GM23338 (cell line): Measurements from ENCODE around the gene RASGRF2. TPM values are rescaled to one million over a fixed set of nuclear protein-coding genes. Genes with fewer than 3 reads are reported as not detected.

Source experiments
- ATAC-seq: fragments of 200-7000 bp; cut with Tn5 transposase; 3 replicates; pipeline ENCODE4 v1.9.1; 2020
- DNase-seq: peaks from one replicate; pipeline ENCODE4 v3.0.0-alpha.2; 2015; ENCODE audit warnings: low spot score
- H2AFZ ChIP-seq: fragments of 200-600 bp; sonication (generic); 2 replicates; pipeline ENCODE4 v1.8.0; 2016; ENCODE audit warnings: antibody characterized with exemption, mild to moderate bottlenecking, moderate library complexity
- H3F3A ChIP-seq: fragments of 200-600 bp; sonication (generic); replicated peaks from 2 replicates; pipeline ENCODE4 v1.8.0; 2017; ENCODE audit warnings: antibody characterized with exemption, mixed run types, low read depth
- H3K27ac ChIP-seq: fragments of 200-600 bp; sonication (generic); 2 replicates; pipeline ENCODE4 v1.6.1; 2016; ENCODE audit warnings: low read depth
- H3K27me3 ChIP-seq: fragments of 200-600 bp; sonication (generic); 2 replicates; pipeline ENCODE4 v1.8.0; 2016; ENCODE audit warnings: mild to moderate bottlenecking, mixed run types, moderate library complexity; ENCODE audit not compliant: insufficient read depth
- H3K36me3 ChIP-seq: fragments of 200-600 bp; sonication (generic); 2 replicates; pipeline ENCODE4 v1.8.0; 2016; ENCODE audit warnings: mild to moderate bottlenecking; ENCODE audit not compliant: insufficient read depth
- H3K4me1 ChIP-seq: fragments of 200-600 bp; sonication (generic); 2 replicates; pipeline ENCODE4 v1.8.0; 2016; ENCODE audit warnings: mild to moderate bottlenecking, moderate library complexity; ENCODE audit not compliant: insufficient read depth
- H3K4me2 ChIP-seq: fragments of 200-600 bp; sonication (generic); 2 replicates; pipeline ENCODE4 v1.7.1; 2017; ENCODE audit warnings: mixed run types
- H3K4me3 ChIP-seq: fragments of 200-600 bp; sonication (generic); 2 replicates; pipeline ENCODE4 v1.6.1; 2016; ENCODE audit warnings: mixed run types
- H3K79me2 ChIP-seq: fragments of 200-600 bp; sonication (generic); replicated peaks from 2 replicates; pipeline ENCODE4 v1.8.0; 2017; ENCODE audit warnings: mild to moderate bottlenecking; ENCODE audit not compliant: insufficient read depth
- H3K9me2 ChIP-seq: fragments of 200-600 bp; sonication (generic); 2 replicates; pipeline ENCODE4 v1.8.0; 2017; ENCODE audit not compliant: insufficient read depth
- H4K20me1 ChIP-seq: fragments of 200-600 bp; sonication (generic); replicated peaks from 2 replicates; pipeline ENCODE4 v1.8.0; 2017; ENCODE audit warnings: mild to moderate bottlenecking; ENCODE audit not compliant: insufficient read depth
- H3K27ac Mint-ChIP-seq: 2 replicates; pipeline ENCODE4 v1.8.0; 2020; ENCODE audit warnings: inconsistent platforms, mild to moderate bottlenecking, moderate library complexity, mixed read lengths
- H3K27me3 Mint-ChIP-seq: 3 replicates; pipeline ENCODE4 v1.8.0; 2022; ENCODE audit warnings: low read depth, mild to moderate bottlenecking, moderate library complexity, mixed read lengths, inconsistent platforms; ENCODE audit not compliant: insufficient read depth, poor library complexity
- H3K36me3 Mint-ChIP-seq: 3 replicates; pipeline ENCODE4 v1.8.0; 2021; ENCODE audit warnings: low read depth, mild to moderate bottlenecking, inconsistent platforms, moderate library complexity, mixed read lengths
- H3K4me1 Mint-ChIP-seq: 3 replicates; pipeline ENCODE4 v1.8.0; 2020; ENCODE audit warnings: mild to moderate bottlenecking, inconsistent platforms, mixed read lengths
- H3K4me3 Mint-ChIP-seq: 3 replicates; pipeline ENCODE4 v1.8.0; 2021; ENCODE audit warnings: moderate library complexity, mild to moderate bottlenecking, inconsistent platforms, mixed read lengths
- H3K9me3 Mint-ChIP-seq: 3 replicates; pipeline ENCODE4 v1.8.0; 2020; ENCODE audit warnings: moderate library complexity, mild to moderate bottlenecking, inconsistent platforms, mixed read lengths
- CREB1 ChIP-seq: fragments of 250-450 bp; sonication (Bioruptor Pico); IDR thresholded peaks from 2 replicates; pipeline ENCODE4 v1.5.0; 2020; ENCODE audit warnings: low read depth, mild to moderate bottlenecking, moderate library complexity
- EZH2 ChIP-seq: fragments of 200-600 bp; sonication (generic); IDR thresholded peaks from one replicate; pipeline ENCODE4 v1.8.0; 2017; ENCODE audit warnings: antibody characterized with exemption, mild to moderate bottlenecking, low read depth; ENCODE audit not compliant: unreplicated experiment
- EZH2phosphoT487 ChIP-seq: fragments of 200-600 bp; sonication (generic); IDR thresholded peaks from one replicate; pipeline ENCODE4 v1.8.1; 2018; ENCODE audit warnings: antibody characterized with exemption; ENCODE audit not compliant: unreplicated experiment
- JUNB ChIP-seq: IDR thresholded peaks from one replicate; pipeline ENCODE4 v1.6.1; 2016; ENCODE audit warnings: antibody characterized with exemption; ENCODE audit not compliant: unreplicated experiment
- NANOG ChIP-seq: IDR thresholded peaks from 2 replicates; pipeline ENCODE4 v1.6.1; 2016; ENCODE audit warnings: antibody characterized with exemption, borderline replicate concordance
- POLR2AphosphoS5 ChIP-seq: IDR thresholded peaks from 2 replicates; pipeline ENCODE4 v1.6.1; 2016; ENCODE audit warnings: antibody characterized with exemption, low read depth
- STAT1 ChIP-seq: IDR thresholded peaks from one replicate; pipeline ENCODE4 v1.6.1; 2016; ENCODE audit warnings: antibody characterized with exemption; ENCODE audit not compliant: unreplicated experiment
- ZNF114 ChIP-seq: fragments of 250-450 bp; sonication (Bioruptor Pico); IDR thresholded peaks from 2 replicates; pipeline ENCODE4 v1.5.0; 2020; ENCODE audit warnings: mild to moderate bottlenecking, moderate library complexity
- ZNF331 ChIP-seq: fragments of 250-450 bp; sonication (Bioruptor Pico); IDR thresholded peaks from 2 replicates; pipeline ENCODE4 v1.5.0; 2020; ENCODE audit warnings: low read depth, mild to moderate bottlenecking, moderate library complexity
- polyA plus RNA-seq: library from polyadenylated mRNA; unstranded; fragments of >200 nt; fragmentation: Nextera tagmentation; extraction: Ambion mirVana; gene quantifications from 2 replicates; pipeline ENCODE4 v1.2.1, GENCODE V29; 2016
- total RNA-seq: library from RNA; depleted of rRNA; stranded (reverse); fragments of >200 nt; shearing (Covaris generic); gene quantifications from 2 replicates; pipeline ENCODE4 v1.2.3, GENCODE V29; 2014
- TF ChIP-seq, protein P1 (sequence below): IDR thresholded peaks from 2 replicates; pipeline ENCODE4 v1.6.1; 2016; ENCODE audit warnings: antibody characterized with exemption
- TF ChIP-seq, protein P2 (sequence below): IDR thresholded peaks from one replicate; pipeline ENCODE4 v1.6.1; 2018; ENCODE audit warnings: antibody characterized with exemption; ENCODE audit not compliant: unreplicated experiment
- TF ChIP-seq, protein P3 (sequence below): fragments of 250-450 bp; sonication (Bioruptor Pico); IDR thresholded peaks from 2 replicates; pipeline ENCODE4 v1.5.0; 2020; ENCODE audit warnings: mild to moderate bottlenecking, moderate library complexity
- TF ChIP-seq, protein P4 (sequence below), 2 experiments: fragments of 200-600 bp in 1 of 2; sonication (generic) in 1 of 2; conservative IDR thresholded peaks; 2 replicates each; pipeline versions ENCODE4 v1.5.1 to v1.6.1; 2016 to 2017; ENCODE audit warnings: antibody characterized with exemption in 2 of 2, low read depth in 2 of 2, mild to moderate bottlenecking in 2 of 2, moderate library complexity in 1 of 2

RASGRF2 gene
- total and polyA plus RNA-seq, 2 experiments from 2014 or later: 5.0 to 19.2 TPM

DNA sequence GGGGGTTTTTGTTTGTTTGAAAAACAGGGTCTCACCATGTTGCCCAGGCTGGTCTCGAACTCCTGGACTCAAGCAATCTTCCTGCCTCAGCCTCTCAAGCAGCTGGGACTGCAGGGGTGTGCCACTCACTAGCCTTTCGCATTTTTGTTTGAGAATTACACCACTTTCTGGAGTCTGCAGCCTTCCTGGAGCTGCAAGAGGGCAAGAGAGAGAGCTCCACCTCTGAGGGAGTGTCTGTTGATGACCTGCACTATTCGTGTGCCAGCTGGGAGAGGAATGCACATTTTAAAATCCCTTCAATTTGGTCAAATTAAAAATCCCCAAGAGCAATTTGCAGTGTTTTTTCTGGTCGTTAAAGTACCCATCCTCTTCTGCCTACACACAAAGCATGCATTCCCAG, 267.9 kb downstream of the RASGRF2 start:
- H3F3A ChIP-seq: no peaks in the 10 kb centered on the region
- H3K4me1 ChIP-seq: peaks cover 15% of the 10 kb centered on the region; the same call in 1 of the 2 replicates
- H3K9me2 ChIP-seq: no peaks in the 10 kb centered on the region
- H4K20me1 ChIP-seq: no peaks in the 10 kb centered on the region
- no peaks in the 10 kb centered on the region for H3K79me2 ChIP-seq
- H2AFZ ChIP-seq: no peak overlapping the region
- H3K27ac ChIP-seq: no peak overlapping the region
- TF ChIP-seq, protein P1, sequence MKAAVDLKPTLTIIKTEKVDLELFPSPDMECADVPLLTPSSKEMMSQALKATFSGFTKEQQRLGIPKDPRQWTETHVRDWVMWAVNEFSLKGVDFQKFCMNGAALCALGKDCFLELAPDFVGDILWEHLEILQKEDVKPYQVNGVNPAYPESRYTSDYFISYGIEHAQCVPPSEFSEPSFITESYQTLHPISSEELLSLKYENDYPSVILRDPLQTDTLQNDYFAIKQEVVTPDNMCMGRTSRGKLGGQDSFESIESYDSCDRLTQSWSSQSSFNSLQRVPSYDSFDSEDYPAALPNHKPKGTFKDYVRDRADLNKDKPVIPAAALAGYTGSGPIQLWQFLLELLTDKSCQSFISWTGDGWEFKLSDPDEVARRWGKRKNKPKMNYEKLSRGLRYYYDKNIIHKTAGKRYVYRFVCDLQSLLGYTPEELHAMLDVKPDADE: no peak
- no peak for TF ChIP-seq EZH2phosphoT487
- TF ChIP-seq, protein P2, sequence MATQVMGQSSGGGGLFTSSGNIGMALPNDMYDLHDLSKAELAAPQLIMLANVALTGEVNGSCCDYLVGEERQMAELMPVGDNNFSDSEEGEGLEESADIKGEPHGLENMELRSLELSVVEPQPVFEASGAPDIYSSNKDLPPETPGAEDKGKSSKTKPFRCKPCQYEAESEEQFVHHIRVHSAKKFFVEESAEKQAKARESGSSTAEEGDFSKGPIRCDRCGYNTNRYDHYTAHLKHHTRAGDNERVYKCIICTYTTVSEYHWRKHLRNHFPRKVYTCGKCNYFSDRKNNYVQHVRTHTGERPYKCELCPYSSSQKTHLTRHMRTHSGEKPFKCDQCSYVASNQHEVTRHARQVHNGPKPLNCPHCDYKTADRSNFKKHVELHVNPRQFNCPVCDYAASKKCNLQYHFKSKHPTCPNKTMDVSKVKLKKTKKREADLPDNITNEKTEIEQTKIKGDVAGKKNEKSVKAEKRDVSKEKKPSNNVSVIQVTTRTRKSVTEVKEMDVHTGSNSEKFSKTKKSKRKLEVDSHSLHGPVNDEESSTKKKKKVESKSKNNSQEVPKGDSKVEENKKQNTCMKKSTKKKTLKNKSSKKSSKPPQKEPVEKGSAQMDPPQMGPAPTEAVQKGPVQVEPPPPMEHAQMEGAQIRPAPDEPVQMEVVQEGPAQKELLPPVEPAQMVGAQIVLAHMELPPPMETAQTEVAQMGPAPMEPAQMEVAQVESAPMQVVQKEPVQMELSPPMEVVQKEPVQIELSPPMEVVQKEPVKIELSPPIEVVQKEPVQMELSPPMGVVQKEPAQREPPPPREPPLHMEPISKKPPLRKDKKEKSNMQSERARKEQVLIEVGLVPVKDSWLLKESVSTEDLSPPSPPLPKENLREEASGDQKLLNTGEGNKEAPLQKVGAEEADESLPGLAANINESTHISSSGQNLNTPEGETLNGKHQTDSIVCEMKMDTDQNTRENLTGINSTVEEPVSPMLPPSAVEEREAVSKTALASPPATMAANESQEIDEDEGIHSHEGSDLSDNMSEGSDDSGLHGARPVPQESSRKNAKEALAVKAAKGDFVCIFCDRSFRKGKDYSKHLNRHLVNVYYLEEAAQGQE: no peak
- TF ChIP-seq JUNB: no peak
- no peak for TF ChIP-seq EZH2
- no peak for TF ChIP-seq CREB1 (CRISPR knock-in tag)
- TF ChIP-seq ZNF331 (CRISPR knock-in tag): no peak
- TF ChIP-seq, protein P3, sequence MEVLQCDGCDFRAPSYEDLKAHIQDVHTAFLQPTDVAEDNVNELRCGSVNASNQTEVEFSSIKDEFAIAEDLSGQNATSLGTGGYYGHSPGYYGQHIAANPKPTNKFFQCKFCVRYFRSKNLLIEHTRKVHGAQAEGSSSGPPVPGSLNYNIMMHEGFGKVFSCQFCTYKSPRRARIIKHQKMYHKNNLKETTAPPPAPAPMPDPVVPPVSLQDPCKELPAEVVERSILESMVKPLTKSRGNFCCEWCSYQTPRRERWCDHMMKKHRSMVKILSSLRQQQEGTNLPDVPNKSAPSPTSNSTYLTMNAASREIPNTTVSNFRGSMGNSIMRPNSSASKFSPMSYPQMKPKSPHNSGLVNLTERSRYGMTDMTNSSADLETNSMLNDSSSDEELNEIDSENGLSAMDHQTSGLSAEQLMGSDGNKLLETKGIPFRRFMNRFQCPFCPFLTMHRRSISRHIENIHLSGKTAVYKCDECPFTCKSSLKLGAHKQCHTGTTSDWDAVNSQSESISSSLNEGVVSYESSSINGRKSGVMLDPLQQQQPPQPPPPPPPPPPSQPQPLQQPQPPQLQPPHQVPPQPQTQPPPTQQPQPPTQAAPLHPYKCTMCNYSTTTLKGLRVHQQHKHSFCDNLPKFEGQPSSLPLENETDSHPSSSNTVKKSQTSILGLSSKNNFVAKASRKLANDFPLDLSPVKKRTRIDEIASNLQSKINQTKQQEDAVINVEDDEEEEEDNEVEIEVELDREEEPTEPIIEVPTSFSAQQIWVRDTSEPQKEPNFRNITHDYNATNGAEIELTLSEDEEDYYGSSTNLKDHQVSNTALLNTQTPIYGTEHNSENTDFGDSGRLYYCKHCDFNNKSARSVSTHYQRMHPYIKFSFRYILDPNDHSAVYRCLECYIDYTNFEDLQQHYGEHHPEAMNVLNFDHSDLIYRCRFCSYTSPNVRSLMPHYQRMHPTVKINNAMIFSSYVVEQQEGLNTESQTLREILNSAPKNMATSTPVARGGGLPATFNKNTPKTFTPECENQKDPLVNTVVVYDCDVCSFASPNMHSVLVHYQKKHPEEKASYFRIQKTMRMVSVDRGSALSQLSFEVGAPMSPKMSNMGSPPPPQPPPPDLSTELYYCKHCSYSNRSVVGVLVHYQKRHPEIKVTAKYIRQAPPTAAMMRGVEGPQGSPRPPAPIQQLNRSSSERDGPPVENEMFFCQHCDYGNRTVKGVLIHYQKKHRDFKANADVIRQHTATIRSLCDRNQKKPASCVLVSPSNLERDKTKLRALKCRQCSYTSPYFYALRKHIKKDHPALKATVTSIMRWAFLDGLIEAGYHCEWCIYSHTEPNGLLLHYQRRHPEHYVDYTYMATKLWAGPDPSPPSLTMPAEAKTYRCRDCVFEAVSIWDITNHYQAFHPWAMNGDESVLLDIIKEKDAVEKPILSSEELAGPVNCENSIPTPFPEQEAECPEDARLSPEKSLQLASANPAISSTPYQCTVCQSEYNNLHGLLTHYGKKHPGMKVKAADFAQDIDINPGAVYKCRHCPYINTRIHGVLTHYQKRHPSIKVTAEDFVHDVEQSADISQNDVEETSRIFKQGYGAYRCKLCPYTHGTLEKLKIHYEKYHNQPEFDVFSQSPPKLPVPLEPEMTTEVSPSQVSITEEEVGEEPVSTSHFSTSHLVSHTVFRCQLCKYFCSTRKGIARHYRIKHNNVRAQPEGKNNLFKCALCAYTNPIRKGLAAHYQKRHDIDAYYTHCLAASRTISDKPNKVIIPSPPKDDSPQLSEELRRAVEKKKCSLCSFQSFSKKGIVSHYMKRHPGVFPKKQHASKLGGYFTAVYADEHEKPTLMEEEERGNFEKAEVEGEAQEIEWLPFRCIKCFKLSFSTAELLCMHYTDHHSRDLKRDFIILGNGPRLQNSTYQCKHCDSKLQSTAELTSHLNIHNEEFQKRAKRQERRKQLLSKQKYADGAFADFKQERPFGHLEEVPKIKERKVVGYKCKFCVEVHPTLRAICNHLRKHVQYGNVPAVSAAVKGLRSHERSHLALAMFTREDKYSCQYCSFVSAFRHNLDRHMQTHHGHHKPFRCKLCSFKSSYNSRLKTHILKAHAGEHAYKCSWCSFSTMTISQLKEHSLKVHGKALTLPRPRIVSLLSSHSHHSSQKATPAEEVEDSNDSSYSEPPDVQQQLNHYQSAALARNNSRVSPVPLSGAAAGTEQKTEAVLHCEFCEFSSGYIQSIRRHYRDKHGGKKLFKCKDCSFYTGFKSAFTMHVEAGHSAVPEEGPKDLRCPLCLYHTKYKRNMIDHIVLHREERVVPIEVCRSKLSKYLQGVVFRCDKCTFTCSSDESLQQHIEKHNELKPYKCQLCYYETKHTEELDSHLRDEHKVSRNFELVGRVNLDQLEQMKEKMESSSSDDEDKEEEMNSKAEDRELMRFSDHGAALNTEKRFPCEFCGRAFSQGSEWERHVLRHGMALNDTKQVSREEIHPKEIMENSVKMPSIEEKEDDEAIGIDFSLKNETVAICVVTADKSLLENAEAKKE: no peak
- no peak for TF ChIP-seq STAT1
- TF ChIP-seq POLR2AphosphoS5: no peak
- TF ChIP-seq NANOG: no peak
- TF ChIP-seq ZNF114 (CRISPR knock-in tag): no peak
- TF ChIP-seq, protein P4, sequence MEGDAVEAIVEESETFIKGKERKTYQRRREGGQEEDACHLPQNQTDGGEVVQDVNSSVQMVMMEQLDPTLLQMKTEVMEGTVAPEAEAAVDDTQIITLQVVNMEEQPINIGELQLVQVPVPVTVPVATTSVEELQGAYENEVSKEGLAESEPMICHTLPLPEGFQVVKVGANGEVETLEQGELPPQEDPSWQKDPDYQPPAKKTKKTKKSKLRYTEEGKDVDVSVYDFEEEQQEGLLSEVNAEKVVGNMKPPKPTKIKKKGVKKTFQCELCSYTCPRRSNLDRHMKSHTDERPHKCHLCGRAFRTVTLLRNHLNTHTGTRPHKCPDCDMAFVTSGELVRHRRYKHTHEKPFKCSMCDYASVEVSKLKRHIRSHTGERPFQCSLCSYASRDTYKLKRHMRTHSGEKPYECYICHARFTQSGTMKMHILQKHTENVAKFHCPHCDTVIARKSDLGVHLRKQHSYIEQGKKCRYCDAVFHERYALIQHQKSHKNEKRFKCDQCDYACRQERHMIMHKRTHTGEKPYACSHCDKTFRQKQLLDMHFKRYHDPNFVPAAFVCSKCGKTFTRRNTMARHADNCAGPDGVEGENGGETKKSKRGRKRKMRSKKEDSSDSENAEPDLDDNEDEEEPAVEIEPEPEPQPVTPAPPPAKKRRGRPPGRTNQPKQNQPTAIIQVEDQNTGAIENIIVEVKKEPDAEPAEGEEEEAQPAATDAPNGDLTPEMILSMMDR (conservative IDR thresholded peaks at IDR 0.05; ENCODE audit: low read depth in 2 of 2): no peak
- no peaks in the 10 kb centered on the region for H3K9me3 Mint-ChIP-seq
- H3K27me3 Mint-ChIP-seq: no peaks in the 10 kb centered on the region
- H3K4me1 Mint-ChIP-seq: peaks cover 5% of the 10 kb centered on the region; the same call in 2 of the 3 replicates
- no peaks in the 10 kb centered on the region for H3K36me3 ChIP-seq
- H3K4me2 ChIP-seq: no peak overlapping the region
- H3K27me3 ChIP-seq: no peaks in the 10 kb centered on the region
- H3K36me3 Mint-ChIP-seq: no peaks in the 10 kb centered on the region
- DNase-seq (no peak), ATAC-seq (no peak)
- no peak overlapping the region for H3K4me3 Mint-ChIP-seq
- H3K4me3 ChIP-seq: no peak overlapping the region
- no peak overlapping the region for H3K27ac Mint-ChIP-seq
